GM12878 (cell line): ENCODE measurements around the gene HOXB6. TPM values are rescaled to one million over a fixed set of nuclear protein-coding genes. Genes with fewer than 3 reads are reported as not detected.

Experiments
- ATAC-seq: fragments of 200-7000 bp; cut with Tn5 transposase; 3 replicates; pipeline ENCODE4 v1.9.1; 2020; ENCODE audit warnings: mild to moderate bottlenecking, moderate library complexity
- BruUV-seq: library from RNA; stranded (reverse); fragments of 400-500 nt; replicated peaks from 2 replicates; lab custom pipeline; 2021; lab: Mats Ljungman, UMichigan
- CTCF ChIA-PET: fragments of 300-600 bp; sonication (Branson Sonifier 250); formaldehyde crosslinking; extraction: SDS; loops from one replicate; lab custom pipeline; 2021; ENCODE audit warnings: inconsistent platforms; lab: Yijun Ruan, JAX
- POLR2A ChIA-PET: fragments of 350-600 bp; formaldehyde crosslinking; extraction: SDS; loops from one replicate; lab custom pipeline; 2021; ENCODE audit warnings: inconsistent platforms; lab: Charles Lee
- RAD21 ChIA-PET: fragments of 300-600 bp; sonication (Branson Sonifier 250); formaldehyde crosslinking; loops from one replicate; lab custom pipeline; 2023; ENCODE audit warnings: antibody characterized with exemption; ENCODE audit not compliant: unreplicated experiment; lab: Charles Lee
- SMC1A ChIA-PET: fragments of 300-600 bp; sonication (Branson Sonifier 250); formaldehyde crosslinking; loops from one replicate; lab custom pipeline; 2023; ENCODE audit not compliant: unreplicated experiment, uncharacterized antibody; lab: Charles Lee
- DNase-seq: peaks from one replicate; pipeline ENCODE4 v3.0.0-alpha.2; 2011; ENCODE audit warnings: low read depth, low spot score
- FAIRE-seq: peaks from 3 replicates; lab custom pipeline; 2011; peaks lifted over from hg19 to GRCh38; lab: Jason Lieb, UNC
- H2AFZ ChIP-seq: 2 replicates; pipeline ENCODE4 v1.6.0; 2011; ENCODE audit warnings: low read depth, low read length, control low read depth; ENCODE audit not compliant: control insufficient read depth
- H3K27ac ChIP-seq: 2 replicates; pipeline ENCODE4 v1.5.1; 2011; ENCODE audit warnings: control low read depth; ENCODE audit not compliant: control insufficient read depth, insufficient read depth
- H3K27me3 ChIP-seq, 2 experiments: replicated peaks in 1 of 2; 2 replicates each; pipeline versions ENCODE4 v1.6.0 to v1.6.1; 2011; ENCODE audit warnings: low read length in 1 of 2; ENCODE audit not compliant: control insufficient read depth in 2 of 2, insufficient read depth in 2 of 2
- H3K36me3 ChIP-seq, 2 experiments: 2 replicates each; pipeline ENCODE4 v1.5.1; 2011; ENCODE audit warnings: low read length in 1 of 2; ENCODE audit not compliant: control insufficient read depth in 2 of 2, insufficient read depth in 2 of 2
- H3K4me1 ChIP-seq: 2 replicates; pipeline ENCODE4 v1.6.1; 2011; ENCODE audit warnings: mild to moderate bottlenecking, low read length, moderate library complexity, mixed read lengths; ENCODE audit not compliant: control insufficient read depth, insufficient read depth
- H3K4me2 ChIP-seq: 2 replicates; pipeline ENCODE4 v1.6.0; 2011; ENCODE audit warnings: control low read depth; ENCODE audit not compliant: control insufficient read depth, insufficient read depth
- H3K4me3 ChIP-seq: fragments of 200-600 bp; sonication (generic); 2 replicates; pipeline ENCODE4 v1.5.1; 2016
- H3K79me2 ChIP-seq: 2 replicates; pipeline ENCODE4 v1.6.0; 2011; ENCODE audit warnings: low read length; ENCODE audit not compliant: control insufficient read depth, insufficient read depth
- H3K9ac ChIP-seq: 2 replicates; pipeline ENCODE4 v1.8.0; 2011; ENCODE audit warnings: low read length, control low read depth, mixed read lengths; ENCODE audit not compliant: control insufficient read depth, insufficient read depth
- H3K9me3 ChIP-seq: replicated peaks from 3 replicates; pipeline ENCODE4 v1.5.1; 2011; ENCODE audit warnings: mild to moderate bottlenecking, low read length; ENCODE audit not compliant: control insufficient read depth, insufficient read depth
- H4K20me1 ChIP-seq: 2 replicates; pipeline ENCODE4 v1.6.0; 2011; ENCODE audit not compliant: control insufficient read depth, insufficient read depth
- DPF2 ChIP-seq: fragments of 450-650 bp; IDR thresholded peaks from 2 replicates; pipeline ENCODE4 v1.6.1; 2017; ENCODE audit warnings: mild to moderate bottlenecking
- ETV6 ChIP-seq, 2 experiments: fragments of 450-650 bp in 1 of 2; IDR thresholded peaks in 1 of 2; conservative IDR thresholded peaks in 1 of 2; 2 replicates each; pipeline ENCODE4 v1.6.1; 2014; ENCODE audit warnings: antibody characterized with exemption in 1 of 2, borderline replicate concordance in 1 of 2, low read depth in 1 of 2, mild to moderate bottlenecking in 1 of 2, moderate library complexity in 1 of 2
- EZH2 ChIP-seq: IDR thresholded peaks from 2 replicates; pipeline ENCODE4 v1.6.1; 2012; ENCODE audit warnings: low read depth, mild to moderate bottlenecking, control low read depth, inconsistent platforms, low read length, borderline replicate concordance; ENCODE audit not compliant: control insufficient read depth
- HDGF ChIP-seq: fragments of 450-650 bp; IDR thresholded peaks from 2 replicates; pipeline ENCODE4 v1.6.1; 2016; ENCODE audit warnings: antibody characterized with exemption
- JUNB ChIP-seq: IDR thresholded peaks from 2 replicates; pipeline ENCODE4 v1.6.1; 2016; ENCODE audit warnings: antibody characterized with exemption, mild to moderate bottlenecking
- KDM1A ChIP-seq: fragments of 200-600 bp; sonication (generic); IDR thresholded peaks from 2 replicates; pipeline ENCODE4 v1.6.1; 2016; ENCODE audit warnings: borderline replicate concordance
- POLR2A ChIP-seq: IDR thresholded peaks from 2 replicates; pipeline ENCODE4 v1.6.1; 2011; ENCODE audit warnings: low read depth, mild to moderate bottlenecking, low read length
- SREBF2 ChIP-seq: IDR thresholded peaks from 2 replicates; pipeline ENCODE4 v1.6.1; 2012; ENCODE audit warnings: mild to moderate bottlenecking, low read length
- STAT1 ChIP-seq: fragments of 450-650 bp; conservative IDR thresholded peaks from 2 replicates; pipeline ENCODE4 v1.6.1; 2014; ENCODE audit warnings: antibody characterized with exemption, mild to moderate bottlenecking
- WGBS: methylation state at CpG from one replicate; pipeline ENCODE4 v1.1.6; 2016; ENCODE audit warnings: low lambda C conversion rate; ENCODE audit not compliant: insufficient replicate concordance, insufficient coverage; ENCODE audit errors: missing lambda C conversion rate; 5-methylcytosine and 5-hydroxymethylcytosine counted together
- in situ Hi-C: fragments of 300-500 bp; cut with MboI; formaldehyde crosslinking; loops from 9 replicates; pipeline ENCODE4 v1.14.3; 2018; ENCODE audit warnings: mixed read lengths
- intact Hi-C: fragments of 100-400 bp; cut with micrococcal nuclease; formaldehyde crosslinking; loops from one replicate; pipeline ENCODE4 v1.14.2; 2022; ENCODE audit not compliant: unreplicated experiment
- polyA plus RNA-seq, 11 experiments: library from polyadenylated mRNA; depleted of rRNA in 4 of 11; unstranded in 6 of 11; stranded (reverse) in 5 of 11; fragments of >200 nt; fragmentation: Nextera tagmentation in 4 of 11; fragmentation: Illumina TruSeq in 1 of 11; extraction: Ambion mirVana in 4 of 11; extraction: Trizol in 1 of 11; gene quantifications; 1 replicate in 1 of 11; 2 replicates in 10 of 11; pipeline versions ENCODE4 v1.2.1 to v1.2.3, GENCODE V29; 2011 to 2016; ENCODE audit warnings: inconsistent platforms in 2 of 11, missing spikeins in 2 of 11, low read depth in 1 of 11
- total RNA-seq, 4 experiments: library from RNA; depleted of rRNA in 3 of 4; stranded (reverse); fragments of >200 nt in 3 of 4; fragmentation: Illumina TruSeq in 1 of 4; extraction: Trizol in 1 of 4; gene quantifications; 2 replicates each; pipeline versions ENCODE4 v1.2.1 to v1.2.3, GENCODE V29; 2013 to 2021
- TF ChIP-seq, protein P1 (sequence below): fragments of 450-650 bp; formaldehyde crosslinking; IDR thresholded peaks from 2 replicates; pipeline ENCODE4 v1.4.0; 2020; ENCODE audit warnings: mild to moderate bottlenecking, moderate library complexity
- TF ChIP-seq, protein P2 (sequence below): IDR thresholded peaks from 2 replicates; pipeline ENCODE4 v1.6.1; 2012; ENCODE audit warnings: mild to moderate bottlenecking, low read depth, low read length

The HOXB6 gene
- total and polyA plus RNA-seq, 10 of the 15 experiments (the other 5 are each of a cell fraction or from before 2014, with no cell fraction given), result 0.04 to 0.51 (median 0.09) TPM; not detected in 2

DNA sequence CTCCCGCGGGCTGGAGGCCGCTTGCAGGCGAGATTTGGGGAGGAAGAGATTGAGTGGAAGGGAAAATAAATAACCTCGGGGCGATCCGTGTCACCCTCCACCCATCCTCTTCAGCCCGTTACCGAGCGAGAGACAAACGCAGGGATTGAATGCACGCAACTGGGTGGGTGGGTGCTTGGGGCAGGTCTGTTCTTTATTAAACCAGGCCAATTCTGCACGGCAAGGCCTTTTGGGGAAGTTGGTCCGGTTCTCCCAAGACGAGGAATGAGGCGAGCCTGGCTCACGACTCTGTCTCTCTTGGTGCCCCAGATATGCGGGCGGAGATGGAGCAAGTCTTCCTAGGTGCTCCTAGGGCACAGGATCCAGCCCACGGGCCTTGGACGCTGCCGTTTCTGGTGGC is 6.4 kb upstream of the HOXB6 start:
- peak overlapping the region; percentile 96 for H2AFZ ChIP-seq
- no peaks in the 10 kb centered on the region for H3K79me2 ChIP-seq
- H4K20me1 ChIP-seq, result no peaks in the 10 kb centered on the region
- peak overlapping the region; percentile 1; the same call in 1 of the 2 replicates for H3K27ac ChIP-seq
- H3K4me1 ChIP-seq, result peaks cover 11% of the 10 kb centered on the region
- H3K4me2 ChIP-seq, result peak overlapping the region; percentile 91
- H3K4me3 ChIP-seq, result peak overlapping the region; percentile 86
- peak; percentile 41 for ATAC-seq
- TF ChIP-seq HDGF (no peak), POLR2A (no peak), EZH2 (no peak), DPF2 (no peak), SREBF2 (no peak), ETV6 (conservative IDR thresholded peaks at IDR 0.05 in 1 of 2, IDR thresholded peaks at IDR 0.05 in 1 of 2; ENCODE audit: borderline replicate concordance in 1 of 2, low read depth in 1 of 2) (no peak), STAT1 (no peak), JUNB (no peak), KDM1A (no peak)
- TF ChIP-seq, protein P1, sequence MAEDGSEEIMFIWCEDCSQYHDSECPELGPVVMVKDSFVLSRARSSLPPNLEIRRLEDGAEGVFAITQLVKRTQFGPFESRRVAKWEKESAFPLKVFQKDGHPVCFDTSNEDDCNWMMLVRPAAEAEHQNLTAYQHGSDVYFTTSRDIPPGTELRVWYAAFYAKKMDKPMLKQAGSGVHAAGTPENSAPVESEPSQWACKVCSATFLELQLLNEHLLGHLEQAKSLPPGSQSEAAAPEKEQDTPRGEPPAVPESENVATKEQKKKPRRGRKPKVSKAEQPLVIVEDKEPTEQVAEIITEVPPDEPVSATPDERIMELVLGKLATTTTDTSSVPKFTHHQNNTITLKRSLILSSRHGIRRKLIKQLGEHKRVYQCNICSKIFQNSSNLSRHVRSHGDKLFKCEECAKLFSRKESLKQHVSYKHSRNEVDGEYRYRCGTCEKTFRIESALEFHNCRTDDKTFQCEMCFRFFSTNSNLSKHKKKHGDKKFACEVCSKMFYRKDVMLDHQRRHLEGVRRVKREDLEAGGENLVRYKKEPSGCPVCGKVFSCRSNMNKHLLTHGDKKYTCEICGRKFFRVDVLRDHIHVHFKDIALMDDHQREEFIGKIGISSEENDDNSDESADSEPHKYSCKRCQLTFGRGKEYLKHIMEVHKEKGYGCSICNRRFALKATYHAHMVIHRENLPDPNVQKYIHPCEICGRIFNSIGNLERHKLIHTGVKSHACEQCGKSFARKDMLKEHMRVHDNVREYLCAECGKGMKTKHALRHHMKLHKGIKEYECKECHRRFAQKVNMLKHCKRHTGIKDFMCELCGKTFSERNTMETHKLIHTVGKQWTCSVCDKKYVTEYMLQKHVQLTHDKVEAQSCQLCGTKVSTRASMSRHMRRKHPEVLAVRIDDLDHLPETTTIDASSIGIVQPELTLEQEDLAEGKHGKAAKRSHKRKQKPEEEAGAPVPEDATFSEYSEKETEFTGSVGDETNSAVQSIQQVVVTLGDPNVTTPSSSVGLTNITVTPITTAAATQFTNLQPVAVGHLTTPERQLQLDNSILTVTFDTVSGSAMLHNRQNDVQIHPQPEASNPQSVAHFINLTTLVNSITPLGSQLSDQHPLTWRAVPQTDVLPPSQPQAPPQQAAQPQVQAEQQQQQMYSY, result no peak
- TF ChIP-seq, protein P2, sequence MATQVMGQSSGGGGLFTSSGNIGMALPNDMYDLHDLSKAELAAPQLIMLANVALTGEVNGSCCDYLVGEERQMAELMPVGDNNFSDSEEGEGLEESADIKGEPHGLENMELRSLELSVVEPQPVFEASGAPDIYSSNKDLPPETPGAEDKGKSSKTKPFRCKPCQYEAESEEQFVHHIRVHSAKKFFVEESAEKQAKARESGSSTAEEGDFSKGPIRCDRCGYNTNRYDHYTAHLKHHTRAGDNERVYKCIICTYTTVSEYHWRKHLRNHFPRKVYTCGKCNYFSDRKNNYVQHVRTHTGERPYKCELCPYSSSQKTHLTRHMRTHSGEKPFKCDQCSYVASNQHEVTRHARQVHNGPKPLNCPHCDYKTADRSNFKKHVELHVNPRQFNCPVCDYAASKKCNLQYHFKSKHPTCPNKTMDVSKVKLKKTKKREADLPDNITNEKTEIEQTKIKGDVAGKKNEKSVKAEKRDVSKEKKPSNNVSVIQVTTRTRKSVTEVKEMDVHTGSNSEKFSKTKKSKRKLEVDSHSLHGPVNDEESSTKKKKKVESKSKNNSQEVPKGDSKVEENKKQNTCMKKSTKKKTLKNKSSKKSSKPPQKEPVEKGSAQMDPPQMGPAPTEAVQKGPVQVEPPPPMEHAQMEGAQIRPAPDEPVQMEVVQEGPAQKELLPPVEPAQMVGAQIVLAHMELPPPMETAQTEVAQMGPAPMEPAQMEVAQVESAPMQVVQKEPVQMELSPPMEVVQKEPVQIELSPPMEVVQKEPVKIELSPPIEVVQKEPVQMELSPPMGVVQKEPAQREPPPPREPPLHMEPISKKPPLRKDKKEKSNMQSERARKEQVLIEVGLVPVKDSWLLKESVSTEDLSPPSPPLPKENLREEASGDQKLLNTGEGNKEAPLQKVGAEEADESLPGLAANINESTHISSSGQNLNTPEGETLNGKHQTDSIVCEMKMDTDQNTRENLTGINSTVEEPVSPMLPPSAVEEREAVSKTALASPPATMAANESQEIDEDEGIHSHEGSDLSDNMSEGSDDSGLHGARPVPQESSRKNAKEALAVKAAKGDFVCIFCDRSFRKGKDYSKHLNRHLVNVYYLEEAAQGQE, result no peak
- TF ChIP-seq, all 136 proteins: peak for 0
- no TSS peak for BruUV-seq
- Histone ChIP-seq H3K9ac (peak overlapping the region; percentile 76), H3K27me3 (peaks cover 8 to 14% of the 10 kb centered on the region in 2 experiments; a peak in 3 of 4 replicates), H3K36me3 (no peaks in the 10 kb centered on the region; a peak in 1 of 4 replicates), H3K9me3 (no peaks in the 10 kb centered on the region)
- RAD21 ChIA-PET, result no interaction called here
- FAIRE-seq, result no peak
- intact Hi-C loops (no loop called here), in situ Hi-C loops (no loop called here)
- 2% methylated on average over 17 of the region's 22 CpGs for WGBS
- POLR2A ChIA-PET, result no interaction called here
- no peak for DNase-seq
- CTCF ChIA-PET, result no interaction called here
- SMC1A ChIA-PET, result no interaction called here
